HG03066 (cell line): ENCODE results near the gene RAP1GAP2.
"Not testable (repeated sequence)": the region's sequence is repeated elsewhere in the genome, so short reads cannot be mapped to it uniquely, and the experiment has no call there.

Experiments used
- ATAC-seq: cut with Tn5 transposase; IDR thresholded peaks from one replicate; pipeline ENCODE4 v1.9.1; 2021; ENCODE audit warnings: low read depth; ENCODE audit not compliant: unreplicated experiment

RAP1GAP2 gene

DNA sequence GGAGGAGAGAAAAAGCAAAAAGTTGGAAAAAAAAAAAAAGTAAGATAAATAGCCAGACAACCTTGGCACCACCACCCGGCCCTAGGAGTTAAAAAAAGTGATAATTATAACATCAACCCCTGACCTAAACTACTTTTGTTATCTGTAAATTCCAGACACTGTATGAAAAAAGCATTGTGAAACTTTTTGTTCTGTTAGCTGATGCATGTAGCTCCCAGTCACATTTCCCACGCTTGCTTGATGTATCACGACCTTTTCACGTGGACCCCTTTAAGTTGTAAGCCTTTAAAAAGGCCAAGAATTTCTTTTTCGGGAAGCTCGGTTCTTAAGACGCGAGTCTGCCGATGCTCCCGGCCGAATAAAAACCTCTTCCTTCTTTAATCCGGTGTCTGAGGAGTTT lies 10.9 kb upstream of the RAP1GAP2 start:
- not testable (repeated sequence) for ATAC-seq

- no peak for ATAC-seq
These were observed 9.9 kb upstream of the RAP1GAP2 start for GRCh38 chr17:2786176-2786881.

GRCh38 chr17:2789700-2790099 lies 6.5 kb upstream of the RAP1GAP2 start:
- ATAC-seq, result no peak

GRCh38 chr17:2792366-2793169 lies 3.7 kb upstream of the RAP1GAP2 start:
- ATAC-seq, result no peak

DNA sequence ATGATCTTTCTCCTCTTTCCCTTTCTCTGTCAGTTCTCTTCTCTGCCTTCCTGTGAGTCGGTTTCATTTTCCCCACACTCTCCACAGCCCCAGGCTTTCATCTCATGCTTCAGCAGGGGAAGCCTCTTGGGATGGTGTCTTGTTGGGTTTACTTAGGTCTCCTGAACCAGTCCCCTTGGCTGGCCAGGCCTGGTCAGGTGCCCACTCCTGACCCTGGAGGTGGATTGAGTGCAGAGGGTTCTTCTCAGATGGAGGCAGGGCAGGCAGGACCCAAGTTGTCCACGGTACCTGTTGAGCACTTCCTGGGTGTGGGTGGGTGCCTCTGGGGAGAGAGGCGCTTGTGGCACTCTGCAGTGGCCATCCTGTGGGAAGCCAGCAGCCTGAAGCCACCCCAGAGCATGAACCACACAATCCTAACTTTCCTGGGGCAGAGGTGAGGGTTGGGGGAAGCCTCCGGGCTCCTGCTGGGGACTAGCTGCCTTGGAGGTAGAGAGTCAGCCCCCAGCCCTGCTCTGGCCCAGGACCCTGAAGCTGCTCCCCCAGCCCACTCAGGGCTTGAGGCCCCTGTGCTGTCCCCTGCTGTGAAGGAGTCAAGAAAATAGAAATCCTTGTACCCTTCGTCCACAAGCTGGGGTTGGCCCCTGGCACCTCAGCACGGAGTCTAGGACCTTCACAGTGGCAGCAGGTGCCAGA lies 2.0 kb upstream of the RAP1GAP2 start:
- no peak for ATAC-seq

GRCh38 chr17:2795441-2796163 lies 636 bp upstream of the RAP1GAP2 start:
- no peak for ATAC-seq

DNA sequence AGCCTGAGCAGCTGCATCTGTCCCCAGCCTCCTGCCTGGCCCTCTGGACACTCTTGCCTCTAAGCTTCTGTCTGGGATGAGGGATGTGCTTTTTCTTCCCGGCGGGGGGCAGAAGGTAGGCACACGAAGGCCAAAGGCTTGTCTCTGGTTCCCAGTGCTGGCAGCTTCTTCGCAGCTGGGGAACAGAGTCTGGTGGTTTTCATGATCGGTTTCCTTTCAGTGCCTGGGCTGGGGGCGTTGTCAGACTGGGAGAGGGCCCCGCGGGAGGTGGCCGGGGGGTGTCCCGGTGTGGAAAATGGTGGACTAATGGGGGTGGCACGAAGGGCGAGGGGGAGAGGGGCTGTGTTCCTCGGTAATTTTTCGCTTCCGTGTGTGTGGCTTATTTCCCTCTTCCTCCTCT lies 988 bp downstream of the RAP1GAP2 start:
- ATAC-seq, result no peak

DNA sequence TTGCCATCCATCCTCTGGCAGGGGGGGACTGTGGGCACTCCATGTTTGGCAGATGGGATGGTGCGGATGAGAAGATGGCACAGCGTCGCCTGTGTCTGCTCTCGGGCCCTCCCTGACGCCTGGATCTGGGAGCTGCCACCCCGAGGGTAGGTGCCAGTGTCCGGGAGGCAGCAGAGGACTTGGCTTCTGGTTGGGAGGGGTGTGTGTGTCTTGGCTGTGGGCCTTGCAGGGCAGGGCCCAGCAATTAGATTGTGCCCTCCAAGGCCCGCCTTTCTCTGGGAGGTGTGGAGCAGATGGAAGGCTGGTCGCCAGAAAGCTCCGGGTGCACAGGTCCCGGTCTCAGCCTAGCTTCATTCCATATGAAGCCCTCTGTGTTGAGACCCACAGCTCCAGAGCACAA lies 1.4 kb downstream of the RAP1GAP2 start:
- ATAC-seq, result no peak

- no peak for ATAC-seq
These were observed 1.9 kb downstream of the RAP1GAP2 start for GRCh38 chr17:2798188-2798587.

GRCh38 chr17:2798678-2799077 lies 2.4 kb downstream of the RAP1GAP2 start:
- ATAC-seq, result no peak

DNA sequence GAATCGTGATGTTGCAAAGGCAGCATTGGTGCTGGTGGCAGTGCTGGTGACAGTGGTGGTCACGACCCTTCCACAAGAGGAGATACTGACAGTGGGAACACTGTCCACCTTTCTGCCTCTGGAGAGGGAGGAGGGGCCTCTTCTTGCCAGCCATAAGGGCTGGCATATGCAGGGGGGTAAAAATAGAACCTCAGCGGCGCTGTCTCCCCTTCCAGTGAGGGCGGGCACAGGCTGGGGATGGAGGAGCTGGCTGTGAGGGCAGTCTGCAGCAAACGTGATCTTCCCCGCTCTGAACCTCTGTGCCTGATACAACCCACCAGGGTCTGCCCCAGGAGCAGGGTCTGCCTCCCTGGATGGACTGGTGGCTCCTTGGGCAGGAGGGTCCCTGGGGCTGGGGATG lies 3.4 kb downstream of the RAP1GAP2 start:
- ATAC-seq, result no peak

DNA sequence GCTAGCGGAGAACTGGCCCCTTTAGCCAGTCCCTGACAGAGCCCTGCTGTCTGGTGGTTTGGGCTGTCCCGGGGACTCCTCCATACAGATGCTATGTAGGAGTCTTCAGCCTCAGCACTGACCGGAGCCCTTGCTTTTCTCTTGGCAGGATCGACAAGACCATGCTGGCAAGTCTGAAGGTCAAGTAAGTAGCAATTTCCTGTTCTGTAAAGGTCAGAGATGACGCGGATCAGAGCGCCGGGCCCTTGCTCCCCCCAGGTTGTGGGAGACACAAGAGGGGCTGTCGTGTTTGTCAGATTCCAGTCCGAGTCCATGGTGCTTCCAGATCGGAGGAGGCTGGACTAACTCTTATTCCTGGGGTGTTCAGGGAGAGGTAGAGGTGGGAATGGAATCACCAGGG lies 4.1 kb downstream of the RAP1GAP2 start:
- no peak for ATAC-seq

DNA sequence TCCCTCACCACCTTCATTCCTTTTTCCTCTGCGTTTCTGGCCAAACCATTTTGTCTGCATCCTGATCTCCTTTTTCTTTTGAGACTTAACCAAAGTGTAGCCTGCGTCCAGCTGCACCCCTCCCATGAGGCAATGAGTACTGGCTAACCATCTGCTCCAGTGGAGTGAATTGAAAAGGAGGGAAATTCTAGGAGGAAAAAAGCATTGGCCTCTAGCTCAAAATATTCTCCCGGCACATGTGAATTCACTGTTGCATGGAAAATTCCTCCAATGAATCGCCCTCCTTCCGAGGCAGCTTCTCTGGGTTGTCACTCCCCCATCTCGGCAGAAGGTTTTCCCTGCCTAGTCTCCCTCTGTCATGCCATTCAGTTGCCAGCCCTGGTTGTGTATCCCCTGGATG lies 5.6 kb downstream of the RAP1GAP2 start:
- no peak for ATAC-seq

DNA sequence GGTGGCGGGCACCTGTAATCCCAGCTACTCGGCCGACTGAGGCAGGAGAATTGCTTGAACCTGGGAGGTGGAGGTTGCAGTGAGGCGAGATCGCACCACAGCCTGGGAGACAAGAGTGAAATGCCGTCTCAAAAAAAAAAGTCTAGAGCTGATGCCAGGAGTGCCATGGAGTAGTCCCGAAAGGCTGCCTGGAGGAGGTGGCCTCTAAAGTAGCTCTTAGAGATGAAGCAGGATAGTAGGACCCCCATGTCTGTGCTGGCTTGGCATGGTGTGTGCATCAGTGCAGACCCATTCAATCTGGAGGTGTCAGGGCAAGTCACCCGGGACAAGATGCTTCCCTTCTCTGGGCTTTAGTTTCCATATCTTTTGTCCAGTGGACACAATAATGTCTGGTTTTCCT lies 6.3 kb downstream of the RAP1GAP2 start:
- ATAC-seq, result no peak

DNA sequence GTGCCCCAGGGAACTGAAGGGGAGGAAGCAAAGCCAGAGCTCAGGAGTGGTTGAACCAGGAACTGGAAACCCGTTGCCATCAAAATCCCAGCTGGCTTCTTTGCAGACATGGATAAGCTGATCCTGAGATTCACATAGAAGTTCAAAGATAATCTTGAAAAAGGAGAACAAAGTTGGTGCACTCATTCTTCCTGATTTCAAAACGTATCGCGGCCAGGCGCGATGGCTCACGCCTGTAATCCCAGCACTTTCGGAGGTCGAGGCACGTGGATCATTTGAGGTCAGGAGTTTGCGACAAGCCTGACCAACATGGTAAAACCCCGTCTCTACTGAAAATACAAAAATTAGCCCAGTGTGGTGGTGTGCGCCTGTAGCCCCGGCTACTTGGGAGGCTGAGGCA lies 7.1 kb downstream of the RAP1GAP2 start:
- no peak for ATAC-seq

- no peak for ATAC-seq
These were observed 7.7 kb downstream of the RAP1GAP2 start for GRCh38 chr17:2803971-2804370.

DNA sequence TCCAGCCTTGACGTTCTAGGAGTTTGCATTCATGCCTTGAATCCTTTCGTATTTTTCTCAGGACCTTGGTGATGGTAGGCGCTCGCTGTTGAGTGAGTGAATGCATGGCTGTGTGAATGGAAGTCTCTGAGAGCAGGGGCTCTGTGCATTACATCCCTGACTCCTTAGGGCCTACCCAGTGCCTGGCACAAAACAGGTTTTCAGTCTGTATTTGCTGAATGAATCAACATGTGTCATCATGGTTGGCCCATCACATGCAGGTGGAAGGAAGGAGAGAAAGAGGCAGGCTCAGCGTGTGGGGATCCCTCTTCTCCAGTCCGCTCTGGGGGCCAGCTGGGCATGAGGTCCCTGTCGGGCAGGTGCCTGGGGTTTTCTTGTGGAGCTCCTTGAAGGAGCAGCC lies 8.7 kb downstream of the RAP1GAP2 start:
- no peak for ATAC-seq

DNA sequence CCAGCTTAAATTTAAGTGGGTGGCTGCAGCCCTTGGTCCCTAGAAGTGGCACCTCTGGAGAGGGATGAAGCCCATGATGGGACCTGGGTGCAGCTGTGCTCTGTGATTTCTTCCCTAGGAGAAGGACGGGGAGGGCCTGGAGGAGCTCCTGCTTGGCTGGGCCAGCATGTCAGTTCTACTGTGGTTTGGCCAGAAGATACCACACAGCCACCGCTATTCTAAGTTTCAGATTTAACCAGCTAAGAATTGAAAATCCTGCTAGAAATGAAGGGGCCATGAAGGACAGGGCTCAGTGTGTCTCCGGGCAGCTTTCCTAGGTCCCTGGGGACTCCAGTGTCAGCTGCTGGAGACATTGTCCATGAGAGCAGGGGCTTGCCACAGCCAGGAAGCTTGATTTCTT lies 9.7 kb downstream of the RAP1GAP2 start:
- no peak for ATAC-seq

- ATAC-seq, result no peak
These were observed 12.4 kb downstream of the RAP1GAP2 start for GRCh38 chr17:2808367-2809335.

DNA sequence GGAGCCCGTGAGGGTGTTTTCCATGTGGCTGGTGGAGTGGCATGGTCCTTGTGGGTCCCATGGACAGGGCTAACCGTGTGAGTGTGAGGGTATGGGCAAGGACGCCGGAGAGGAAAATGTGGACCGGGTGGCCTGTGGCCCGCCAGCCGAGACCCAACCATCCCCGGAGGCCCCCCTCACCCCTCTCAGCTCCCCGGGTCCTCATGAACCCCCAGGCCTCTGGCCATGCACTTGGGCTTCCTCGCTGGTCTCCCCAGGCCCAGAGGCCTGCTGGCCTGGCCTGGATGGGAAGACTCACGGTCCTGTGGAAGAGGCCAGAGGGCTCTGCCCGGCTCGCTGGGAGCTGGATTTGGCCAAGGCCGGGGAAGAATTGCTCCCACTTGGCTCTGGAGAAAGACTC lies 13.1 kb downstream of the RAP1GAP2 start:
- ATAC-seq, result no peak
